Measurements from ENCODE around the gene ZNF888. TPM values are rescaled to one million over a fixed set of nuclear protein-coding genes. Genes with fewer than 3 reads are reported as not detected.
"Not testable (repeated sequence)": the region's sequence is repeated elsewhere in the genome, so short reads cannot be mapped to it uniquely, and the experiment has no call there.

ZNF888 gene
- total RNA-seq, 4 donors from 2014 or later: 0.15 to 0.29 (median 0.20) TPM

DNA sequence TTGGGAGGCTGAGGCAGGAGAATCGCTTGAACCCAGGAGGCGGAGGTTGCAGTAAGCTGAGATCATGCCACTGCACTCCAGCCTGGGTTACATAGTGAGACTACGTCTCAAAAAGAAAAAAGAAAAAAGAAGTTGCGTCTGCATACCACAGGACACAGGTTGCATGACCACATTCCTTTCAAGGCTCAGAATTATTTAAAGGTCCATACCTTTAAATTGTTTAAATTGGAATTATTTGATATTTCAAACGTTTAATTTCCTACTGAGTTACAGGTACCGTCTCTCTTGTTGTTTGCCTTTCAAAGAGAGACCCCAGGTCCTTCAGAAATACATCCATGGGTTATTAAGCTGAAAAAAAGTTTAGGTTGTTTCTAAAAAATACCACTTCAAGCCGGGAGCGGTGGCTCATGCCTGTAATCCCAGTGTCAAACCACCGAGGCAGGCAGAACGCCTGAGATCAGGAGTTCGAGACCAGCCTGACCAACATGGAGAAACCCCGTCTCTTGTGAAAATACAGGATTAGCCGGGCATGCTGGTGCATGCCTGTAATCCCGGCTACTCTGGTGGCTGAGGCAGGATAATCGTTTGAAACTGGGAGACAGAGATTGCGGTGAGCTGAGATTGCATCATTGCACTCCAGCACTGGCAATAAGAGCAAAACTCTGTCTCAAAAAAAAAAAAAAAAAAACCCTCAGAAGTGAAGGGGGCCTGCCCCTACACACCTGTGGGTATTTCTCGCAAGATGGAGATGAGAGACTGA lies 20.8 kb upstream of the ZNF888 start:
- peaks cover 0 to 5% (median 0%) of the 10 kb centered on the region in 3 donors for H3K27me3 ChIP-seq
- H3K36me3 ChIP-seq: no peaks in the 10 kb centered on the region
- in situ Hi-C loops (cut with MboI; ENCODE audit: low sequenced_read_pairs in 4 of 4): no loop called here
- H3K27ac ChIP-seq: no peak overlapping the region
- TF ChIP-seq POLR2A (IDR thresholded peaks at IDR 0.05): no peak
- TF ChIP-seq, protein P1, sequence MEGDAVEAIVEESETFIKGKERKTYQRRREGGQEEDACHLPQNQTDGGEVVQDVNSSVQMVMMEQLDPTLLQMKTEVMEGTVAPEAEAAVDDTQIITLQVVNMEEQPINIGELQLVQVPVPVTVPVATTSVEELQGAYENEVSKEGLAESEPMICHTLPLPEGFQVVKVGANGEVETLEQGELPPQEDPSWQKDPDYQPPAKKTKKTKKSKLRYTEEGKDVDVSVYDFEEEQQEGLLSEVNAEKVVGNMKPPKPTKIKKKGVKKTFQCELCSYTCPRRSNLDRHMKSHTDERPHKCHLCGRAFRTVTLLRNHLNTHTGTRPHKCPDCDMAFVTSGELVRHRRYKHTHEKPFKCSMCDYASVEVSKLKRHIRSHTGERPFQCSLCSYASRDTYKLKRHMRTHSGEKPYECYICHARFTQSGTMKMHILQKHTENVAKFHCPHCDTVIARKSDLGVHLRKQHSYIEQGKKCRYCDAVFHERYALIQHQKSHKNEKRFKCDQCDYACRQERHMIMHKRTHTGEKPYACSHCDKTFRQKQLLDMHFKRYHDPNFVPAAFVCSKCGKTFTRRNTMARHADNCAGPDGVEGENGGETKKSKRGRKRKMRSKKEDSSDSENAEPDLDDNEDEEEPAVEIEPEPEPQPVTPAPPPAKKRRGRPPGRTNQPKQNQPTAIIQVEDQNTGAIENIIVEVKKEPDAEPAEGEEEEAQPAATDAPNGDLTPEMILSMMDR (IDR thresholded peaks at IDR 0.05 in 4 of 5, conservative IDR thresholded peaks at IDR 0.05 in 1 of 5): no peak
- no peak overlapping the region for H3K4me3 ChIP-seq
- H3K9me3 ChIP-seq: peaks cover 0 to 21% (median 3%) of the 10 kb centered on the region in 3 donors
- ATAC-seq (no peak), DNase-seq (no peak)
- H3K4me1 ChIP-seq: no peaks in the 10 kb centered on the region
- intact Hi-C loops (cut with DNase I; ENCODE audit: low total_unique reads): no loop called here

GRCh38 chr19:52943134-52943883 lies 20.1 kb upstream of the ZNF888 start:
- peaks cover 0 to 2% (median 0%) of the 10 kb centered on the region in 3 donors for H3K27me3 ChIP-seq
- no peaks in the 10 kb centered on the region for H3K4me1 ChIP-seq
- peak overlapping the region; percentile 65 to 68 (median 66) for H3K4me3 ChIP-seq
- DNase-seq: no peak
- intact Hi-C loops (cut with DNase I; ENCODE audit: low total_unique reads): no loop called here
- no peaks in the 10 kb centered on the region for H3K36me3 ChIP-seq
- peaks cover 0 to 13% (median 3%) of the 10 kb centered on the region in 3 donors for H3K9me3 ChIP-seq
- in situ Hi-C loops (cut with MboI; ENCODE audit: low sequenced_read_pairs in 4 of 4): no loop called here
- TF ChIP-seq, protein P1 (IDR thresholded peaks at IDR 0.05 in 4 of 5, conservative IDR thresholded peaks at IDR 0.05 in 1 of 5): no peak
- no peak for TF ChIP-seq POLR2A (IDR thresholded peaks at IDR 0.05)
- no peak for ATAC-seq
- peak overlapping the region; percentile 42 to 59 (median 48) for H3K27ac ChIP-seq

GRCh38 chr19:52942386-52943133 lies 19.3 kb upstream of the ZNF888 start:
- Histone ChIP-seq H3K4me1 (no peaks in the 10 kb centered on the region), H3K36me3 (no peaks in the 10 kb centered on the region), H3K27me3 (no peaks in the 10 kb centered on the region), H3K27ac (peak overlapping the region; percentile 61 to 79 (median 68)), H3K4me3 (peak overlapping the region; percentile 65 to 68 (median 66)), H3K9me3 (peaks cover 0 to 9% (median 3%) of the 10 kb centered on the region in 3 donors)
- in situ Hi-C loops (cut with MboI; ENCODE audit: low sequenced_read_pairs in 4 of 4) (no loop called here), intact Hi-C loops (cut with DNase I; ENCODE audit: low total_unique reads) (loop anchor here (1.0 kb wide), 2 partner anchors 19 to 21 kb away; partner anchors contain the start of gene ZNF888)
- TF ChIP-seq, protein P1 (IDR thresholded peaks at IDR 0.05 in 4 of 5, conservative IDR thresholded peaks at IDR 0.05 in 1 of 5): no peak
- peak; percentile 23 to 40 for TF ChIP-seq POLR2A (IDR thresholded peaks at IDR 0.05)
- DNase-seq: peak; percentile 68 to 79
- ATAC-seq: peak; percentile 82 to 86

GRCh38 chr19:52941941-52942385 lies 18.7 kb upstream of the ZNF888 start:
- no peaks in the 10 kb centered on the region for H3K36me3 ChIP-seq
- in situ Hi-C loops (cut with MboI; ENCODE audit: low sequenced_read_pairs in 4 of 4) (no loop called here), intact Hi-C loops (cut with DNase I; ENCODE audit: low total_unique reads) (loop anchor here (1.0 kb wide), 2 partner anchors 19 to 21 kb away; partner anchors contain the start of gene ZNF888)
- peak overlapping the region; percentile 61 to 79 (median 68) for H3K27ac ChIP-seq
- H3K4me1 ChIP-seq: no peaks in the 10 kb centered on the region
- TF ChIP-seq POLR2A (IDR thresholded peaks at IDR 0.05): no peak
- TF ChIP-seq, protein P1 (IDR thresholded peaks at IDR 0.05 in 4 of 5, conservative IDR thresholded peaks at IDR 0.05 in 1 of 5): no peak
- DNase-seq (no peak), ATAC-seq (peak; percentile 23 to 27)
- no peaks in the 10 kb centered on the region for H3K27me3 ChIP-seq
- peaks cover 0 to 3% (median under 1%) of the 10 kb centered on the region in 3 donors for H3K9me3 ChIP-seq
- peak overlapping the region; percentile 65 to 68 (median 66) for H3K4me3 ChIP-seq

GRCh38 chr19:52941523-52941922 lies 18.3 kb upstream of the ZNF888 start:
- H3K36me3 ChIP-seq; H3K9me3 ChIP-seq; H3K4me1 ChIP-seq; ATAC-seq; in situ Hi-C loops (cut with MboI; ENCODE audit: low sequenced_read_pairs in 4 of 4); DNase-seq; intact Hi-C loops (cut with DNase I; ENCODE audit: low total_unique reads); H3K27ac ChIP-seq; H3K27me3 ChIP-seq: not testable (repeated sequence)
- H3K4me3 ChIP-seq: peak overlapping the region; percentile 65 to 68 (median 66)

DNA sequence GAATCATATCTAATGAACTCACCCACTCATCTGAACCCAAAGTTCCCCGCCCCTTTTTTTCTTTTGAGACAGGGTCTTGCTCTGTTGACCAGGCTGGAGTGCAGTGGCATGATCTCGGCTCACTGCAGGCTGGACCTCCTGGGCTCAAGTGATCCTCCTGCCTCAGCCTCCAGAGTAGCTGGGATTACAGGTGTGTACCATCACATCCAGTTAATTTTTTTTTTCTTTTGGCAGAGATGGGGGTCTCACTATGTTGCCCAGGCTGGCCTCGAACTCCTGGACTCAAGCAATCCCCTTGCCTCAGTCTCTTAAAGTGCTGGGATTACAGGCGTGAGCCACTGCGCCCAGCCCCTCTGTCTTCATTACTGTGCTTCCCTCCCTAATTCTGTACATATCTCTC lies 17.7 kb upstream of the ZNF888 start:
- DNase-seq; intact Hi-C loops (cut with DNase I; ENCODE audit: low total_unique reads); H3K36me3 ChIP-seq; H3K4me3 ChIP-seq; H3K27me3 ChIP-seq; H3K9me3 ChIP-seq; H3K4me1 ChIP-seq; H3K27ac ChIP-seq; ATAC-seq; in situ Hi-C loops (cut with MboI; ENCODE audit: low sequenced_read_pairs in 4 of 4): not testable (repeated sequence)

All from gastrocnemius medialis (tissue), 4 donors.